Measurements from ENCODE around the gene TRAF3IP1.

Gene TRAF3IP1

DNA sequence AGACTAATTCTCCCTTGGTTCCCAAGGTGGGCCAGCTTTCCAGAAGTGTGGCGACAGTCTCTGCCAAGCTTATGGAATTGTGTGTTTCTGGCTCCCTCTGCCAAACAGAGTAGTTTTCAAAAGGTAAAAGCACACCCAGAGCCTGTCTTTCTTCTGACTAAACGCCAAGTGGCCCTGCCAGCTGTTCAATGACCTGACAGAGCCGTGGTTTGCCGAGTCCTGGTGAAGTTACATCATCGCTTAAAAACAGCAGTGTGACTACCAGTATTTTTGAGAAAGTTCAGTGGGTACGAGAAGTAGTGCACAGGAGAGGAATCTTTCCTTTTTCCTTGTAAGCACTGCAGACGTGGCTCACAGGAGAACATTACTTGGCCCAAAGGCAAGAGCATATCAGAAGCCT, 33.8 kb upstream of the TRAF3IP1 start:
- in situ Hi-C loops (cut with HindIII; ENCODE audit: low pct_ligation_motif_present, low pct_unique_long_range_greater_than_20kb, low sequenced_read_pairs) = no loop called here
- no peak for DNase-seq

DNA sequence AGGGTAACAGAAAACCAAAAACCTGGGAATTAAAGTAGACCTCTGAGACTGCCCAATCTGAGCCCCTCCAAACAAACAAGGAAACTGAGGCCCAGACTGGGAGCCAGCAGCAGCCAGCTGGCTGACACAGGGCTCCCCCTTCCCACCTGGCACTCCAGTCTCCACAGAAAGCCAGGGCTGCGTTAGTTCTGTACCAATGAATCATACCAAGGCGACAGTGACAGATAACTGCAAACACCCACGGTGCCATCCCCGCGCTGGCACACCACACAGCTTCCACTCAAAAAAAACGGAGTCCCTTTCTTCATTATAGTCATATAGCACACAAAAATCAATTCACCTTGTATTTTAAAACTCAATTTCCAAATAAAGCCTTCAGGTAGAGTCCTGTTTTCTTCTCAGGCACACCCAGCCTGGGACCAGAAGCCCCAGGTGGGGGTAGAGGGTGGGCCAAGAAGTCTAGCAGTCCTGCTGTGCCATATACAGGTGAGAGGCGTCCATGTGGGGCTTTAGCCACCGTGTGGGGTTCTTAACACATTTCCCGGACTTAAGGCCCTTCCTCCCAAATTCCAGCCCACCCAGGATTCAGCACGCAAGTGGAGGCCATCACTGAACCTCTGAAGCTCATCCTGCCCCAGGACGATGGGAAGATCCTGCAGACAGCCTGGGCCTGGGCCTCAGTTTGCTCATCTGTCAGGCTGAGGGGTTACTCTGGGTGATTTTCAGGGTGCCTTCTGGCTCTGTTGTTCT, 33.2 kb upstream of the TRAF3IP1 start:
- in situ Hi-C loops (cut with HindIII; ENCODE audit: low pct_ligation_motif_present, low pct_unique_long_range_greater_than_20kb, low sequenced_read_pairs) = no loop called here
- no peak for DNase-seq

DNA sequence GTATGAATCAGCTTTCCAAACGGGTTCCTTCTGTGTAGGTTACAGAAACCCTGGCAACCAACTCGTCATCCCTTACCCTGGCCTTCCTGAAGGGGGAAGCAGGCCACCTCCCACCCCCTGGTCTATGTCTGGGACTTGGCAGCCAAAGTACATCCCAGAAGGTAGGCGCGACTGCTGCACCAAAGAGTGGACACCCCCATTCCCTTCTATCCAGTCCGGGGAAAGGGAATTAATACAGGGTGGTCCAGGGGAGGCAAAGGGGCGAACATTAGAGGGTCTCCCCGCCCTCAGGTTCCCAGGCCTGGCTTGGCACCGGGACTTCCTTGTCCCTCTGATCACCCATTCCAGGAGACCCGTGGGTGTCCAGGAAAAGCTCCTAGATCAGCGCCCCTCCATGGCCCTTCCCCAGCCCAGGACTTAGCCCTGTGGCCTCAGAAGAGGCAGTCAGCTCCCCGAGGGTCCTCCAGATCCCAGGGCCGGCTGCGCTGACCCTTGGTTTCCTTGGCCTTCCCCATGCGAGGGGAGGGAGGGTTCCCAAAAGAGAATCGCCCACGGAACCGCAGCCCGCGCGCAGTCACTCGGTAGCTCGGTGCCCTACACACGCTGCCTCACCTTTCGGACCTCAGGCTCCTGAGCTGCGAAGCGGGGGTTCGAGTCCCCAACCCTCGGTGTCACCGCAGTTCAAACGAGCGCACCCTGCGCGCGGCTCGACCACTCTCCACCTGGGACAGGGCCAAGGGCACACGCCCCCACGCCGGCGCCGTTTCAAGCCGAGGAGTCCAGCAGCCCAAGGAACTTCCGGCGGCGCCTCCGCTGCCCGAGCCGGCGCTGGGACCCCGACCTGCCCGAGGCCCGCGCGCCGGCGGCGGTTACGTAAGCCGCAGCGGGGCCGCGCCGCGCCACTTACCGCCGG, 32.3 kb upstream of the TRAF3IP1 start, which contains the start of gene PER2:
TSS of gene PER2 (minus strand) at position 874 of the 913 bp plus-strand sequence. CDS start 10,674 bp downstream, outside the sequence.
- in situ Hi-C loops (cut with HindIII; ENCODE audit: low pct_ligation_motif_present, low pct_unique_long_range_greater_than_20kb, low sequenced_read_pairs) = no loop called here
- peak; percentile 53 for DNase-seq

DNA sequence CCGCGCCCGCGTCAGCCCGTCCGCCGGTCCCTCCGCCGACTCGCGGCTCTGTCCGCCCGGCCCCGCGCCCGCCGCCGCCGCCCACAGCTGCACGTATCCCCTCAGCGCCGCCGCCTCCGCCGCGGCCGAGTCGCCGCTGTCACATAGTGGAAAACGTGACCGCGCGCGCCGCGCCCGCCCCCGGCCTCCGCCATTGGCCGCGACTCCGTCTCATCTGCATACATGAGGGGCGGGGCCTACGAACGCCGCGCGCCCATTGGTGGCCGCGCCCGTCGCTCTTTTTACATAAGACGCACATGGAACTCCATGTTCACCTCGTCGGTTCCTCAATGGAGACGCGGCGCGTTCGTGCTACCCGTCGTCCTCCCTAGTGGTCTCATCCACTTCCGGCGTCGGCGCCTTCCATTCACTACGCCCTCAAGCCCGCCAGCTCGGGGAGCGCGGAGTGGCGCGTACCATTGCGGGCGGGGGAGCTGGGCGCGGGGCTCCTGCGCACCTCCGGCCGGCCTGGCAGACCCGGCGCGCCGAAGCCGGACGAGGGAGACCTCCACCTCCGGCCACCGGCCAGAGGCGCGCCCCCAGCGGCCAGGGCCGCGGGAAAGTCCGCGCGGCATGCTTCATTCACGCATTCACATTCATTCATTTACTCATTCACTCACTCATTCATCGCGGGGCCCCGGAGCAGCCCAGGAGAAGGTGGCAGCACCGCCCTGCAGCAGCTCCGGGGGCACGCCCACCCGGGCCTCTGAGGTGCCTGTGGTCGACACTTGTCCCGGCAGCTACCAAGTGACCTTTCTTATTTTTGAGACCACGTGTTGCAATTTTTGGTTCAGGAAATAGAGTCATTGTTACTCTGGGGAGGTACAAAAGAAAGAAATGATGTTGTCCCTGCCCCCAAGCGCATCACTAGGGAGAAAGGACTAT, 31.4 kb upstream of the TRAF3IP1 start:
- in situ Hi-C loops (cut with HindIII; ENCODE audit: low pct_ligation_motif_present, low pct_unique_long_range_greater_than_20kb, low sequenced_read_pairs) = no loop called here
- peak; percentile 98 for DNase-seq

DNA sequence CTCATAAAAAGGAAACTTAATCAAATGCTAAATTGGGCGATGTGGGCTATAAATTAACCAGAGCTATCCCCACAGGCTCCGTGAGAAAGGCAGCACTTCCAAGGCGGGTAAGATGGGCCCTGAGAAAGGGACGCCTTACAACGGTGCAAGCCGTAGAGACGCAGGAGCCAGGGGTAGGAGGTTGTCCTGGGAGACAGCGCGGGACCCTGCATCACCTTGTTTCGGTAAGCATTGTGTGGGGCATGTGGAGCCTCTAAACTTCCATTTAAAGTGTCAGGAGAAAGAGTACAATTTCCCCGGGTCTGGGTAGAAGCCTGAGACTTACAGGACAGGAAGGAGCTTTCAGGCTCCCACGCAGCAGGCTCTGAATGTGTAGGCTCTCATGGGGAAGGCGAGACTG, 30.7 kb upstream of the TRAF3IP1 start:
- in situ Hi-C loops (cut with HindIII; ENCODE audit: low pct_ligation_motif_present, low pct_unique_long_range_greater_than_20kb, low sequenced_read_pairs) = no loop called here
- DNase-seq = no peak

DNA sequence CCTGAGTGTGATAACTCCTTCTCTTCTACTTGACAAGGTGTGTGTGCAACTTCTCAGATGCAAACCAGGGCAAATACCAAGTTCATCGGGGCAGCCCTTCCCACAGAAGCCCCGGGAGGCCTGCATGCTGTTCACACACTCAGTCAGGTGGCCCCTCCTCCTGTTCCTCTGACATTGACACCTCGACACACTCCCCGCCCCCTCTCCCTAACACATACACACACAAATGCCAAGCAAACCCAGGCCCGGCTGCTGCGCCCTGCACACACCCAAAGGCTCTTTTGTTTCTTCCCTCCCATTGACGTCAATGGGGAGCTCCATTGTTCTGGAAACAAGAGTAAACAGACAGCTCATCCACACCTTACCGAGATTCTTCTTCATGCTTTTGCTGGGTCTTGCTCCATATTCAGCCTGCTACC, 30.2 kb upstream of the TRAF3IP1 start:
- no peak for DNase-seq
- in situ Hi-C loops (cut with HindIII; ENCODE audit: low pct_ligation_motif_present, low pct_unique_long_range_greater_than_20kb, low sequenced_read_pairs) = no loop called here

DNA sequence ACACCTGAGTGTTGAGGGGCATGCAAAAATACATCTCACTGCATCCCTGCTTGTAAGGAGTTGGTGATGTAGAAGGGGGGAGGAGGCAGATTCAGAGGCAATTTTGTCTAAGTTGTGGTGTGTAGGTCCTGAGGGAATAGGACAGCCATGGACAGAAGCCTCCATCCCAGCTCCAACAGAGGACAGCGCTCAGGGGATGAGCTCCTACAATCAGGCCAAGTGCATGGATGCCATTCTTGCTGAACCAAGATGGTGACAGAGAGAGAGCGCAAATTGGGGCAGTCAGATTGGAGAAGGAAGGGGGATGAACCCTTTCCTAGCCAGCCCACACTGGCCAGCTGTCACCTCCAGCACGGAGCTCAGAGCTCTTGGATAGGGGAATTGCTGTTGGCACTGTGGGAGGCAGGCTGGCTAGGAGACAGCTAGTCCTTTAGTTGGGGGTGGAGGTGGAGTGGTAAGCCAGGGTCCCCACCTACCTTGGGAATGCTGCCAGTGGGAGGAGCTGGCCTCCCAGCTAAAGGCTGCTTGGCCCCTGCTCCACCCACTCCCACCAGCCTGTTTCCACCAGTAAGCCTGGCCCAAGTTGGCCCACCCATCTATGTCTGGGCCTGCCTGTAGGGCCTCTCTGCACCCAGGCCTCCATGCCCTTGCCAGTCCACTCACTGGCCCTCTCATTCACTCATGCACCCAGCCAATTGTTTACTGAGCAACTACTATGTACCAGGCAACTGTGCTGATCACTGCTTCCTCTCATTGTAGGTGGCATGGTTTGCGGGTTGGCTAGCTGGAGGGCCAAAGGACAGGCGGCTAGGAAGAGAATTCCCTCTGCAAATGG, 29.4 kb upstream of the TRAF3IP1 start:
- in situ Hi-C loops (cut with HindIII; ENCODE audit: low pct_ligation_motif_present, low pct_unique_long_range_greater_than_20kb, low sequenced_read_pairs) = no loop called here
- no peak for DNase-seq

DNA sequence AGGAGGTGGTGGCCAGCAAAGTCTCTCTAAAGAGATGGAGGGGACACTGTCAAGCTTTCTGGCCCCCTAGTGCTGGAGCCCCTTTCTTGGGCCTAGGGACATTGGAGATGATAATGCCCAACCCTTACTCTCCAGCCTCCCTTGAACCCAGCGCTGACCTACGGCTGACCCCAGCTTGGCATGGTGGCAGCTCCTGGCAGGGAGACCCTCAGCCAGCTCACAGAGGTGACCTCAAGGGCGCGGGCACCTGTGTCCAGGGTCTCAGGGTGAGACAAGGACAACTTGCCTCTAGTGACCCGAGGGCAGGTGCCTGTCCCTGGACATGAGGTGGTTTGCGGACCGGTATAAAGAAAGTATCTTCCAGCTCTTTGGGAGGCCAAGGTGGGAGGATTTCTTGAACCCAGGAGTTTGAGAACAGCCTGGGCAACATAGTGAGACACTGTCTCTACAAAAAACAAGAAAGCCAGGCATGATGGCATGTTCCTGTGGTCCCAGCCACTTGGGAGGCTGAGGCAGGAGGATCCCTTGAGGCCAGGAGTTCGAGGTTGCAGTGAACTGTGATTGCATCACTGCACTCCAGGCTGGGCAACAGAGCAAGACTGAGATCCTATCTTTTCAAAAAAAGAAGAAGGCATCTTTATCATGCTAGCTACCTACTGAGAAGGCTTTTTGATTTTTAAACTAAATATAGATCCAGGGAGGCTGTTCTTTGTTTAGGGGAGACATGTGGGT, 28.6 kb upstream of the TRAF3IP1 start:
- DNase-seq = no peak
- in situ Hi-C loops (cut with HindIII; ENCODE audit: low pct_ligation_motif_present, low pct_unique_long_range_greater_than_20kb, low sequenced_read_pairs) = no loop called here

DNA sequence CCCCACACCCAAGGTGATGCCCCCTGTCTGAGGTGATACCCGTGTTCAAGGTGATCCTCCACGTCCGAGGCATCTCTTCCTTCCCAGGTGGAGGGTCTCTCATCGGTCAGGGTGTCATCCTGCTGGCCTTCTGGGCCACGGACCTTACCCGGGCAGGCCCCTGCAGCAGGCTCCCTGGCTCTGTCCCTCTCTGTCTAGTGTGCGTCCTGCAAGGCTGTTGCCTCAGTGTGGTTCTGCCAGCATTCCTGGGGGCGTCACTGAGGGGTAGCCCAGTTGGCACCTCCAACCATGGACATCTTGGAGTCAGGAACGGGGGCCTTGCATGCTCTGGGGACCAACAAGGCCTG, 26.3 kb upstream of the TRAF3IP1 start:
- no peak for DNase-seq
- in situ Hi-C loops (cut with HindIII; ENCODE audit: low pct_ligation_motif_present, low pct_unique_long_range_greater_than_20kb, low sequenced_read_pairs) = no loop called here

DNA sequence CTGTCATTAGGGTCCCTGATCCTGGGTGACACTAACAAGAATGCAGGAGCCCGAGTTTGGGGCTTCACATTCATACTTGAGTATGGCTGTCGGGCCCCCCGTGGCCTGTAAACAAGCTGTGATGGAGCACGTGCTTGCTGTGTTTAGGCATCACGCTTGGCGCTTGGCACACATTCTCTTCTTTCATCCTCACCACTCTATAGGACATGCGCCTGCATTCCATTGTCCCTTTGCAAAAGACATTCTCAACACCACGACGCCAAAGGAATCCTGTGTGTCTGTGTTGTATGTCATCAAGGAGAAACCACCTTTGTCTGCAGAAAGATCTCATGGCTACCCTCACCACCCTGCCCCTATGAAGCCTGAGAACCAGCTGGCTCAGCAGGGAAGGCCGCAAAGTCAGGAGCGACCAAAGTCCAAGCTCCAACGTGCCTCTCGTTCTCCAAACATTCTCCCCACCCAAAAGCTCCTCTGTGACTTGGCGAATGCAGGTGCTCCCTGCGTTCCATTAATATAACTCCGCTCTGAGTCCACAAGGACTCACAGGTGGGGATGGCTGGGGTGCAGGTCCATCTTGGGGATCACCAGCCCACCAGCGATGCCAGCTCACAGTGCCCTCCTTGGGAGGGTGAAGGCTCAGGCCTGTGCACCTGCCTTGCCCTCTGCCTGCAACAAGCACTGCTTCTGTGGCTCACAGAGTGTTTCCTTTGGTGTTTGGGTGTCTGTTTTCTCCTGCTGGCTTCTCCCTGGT, 25.8 kb upstream of the TRAF3IP1 start:
- in situ Hi-C loops (cut with HindIII; ENCODE audit: low pct_ligation_motif_present, low pct_unique_long_range_greater_than_20kb, low sequenced_read_pairs) = no loop called here
- DNase-seq = no peak

DNA sequence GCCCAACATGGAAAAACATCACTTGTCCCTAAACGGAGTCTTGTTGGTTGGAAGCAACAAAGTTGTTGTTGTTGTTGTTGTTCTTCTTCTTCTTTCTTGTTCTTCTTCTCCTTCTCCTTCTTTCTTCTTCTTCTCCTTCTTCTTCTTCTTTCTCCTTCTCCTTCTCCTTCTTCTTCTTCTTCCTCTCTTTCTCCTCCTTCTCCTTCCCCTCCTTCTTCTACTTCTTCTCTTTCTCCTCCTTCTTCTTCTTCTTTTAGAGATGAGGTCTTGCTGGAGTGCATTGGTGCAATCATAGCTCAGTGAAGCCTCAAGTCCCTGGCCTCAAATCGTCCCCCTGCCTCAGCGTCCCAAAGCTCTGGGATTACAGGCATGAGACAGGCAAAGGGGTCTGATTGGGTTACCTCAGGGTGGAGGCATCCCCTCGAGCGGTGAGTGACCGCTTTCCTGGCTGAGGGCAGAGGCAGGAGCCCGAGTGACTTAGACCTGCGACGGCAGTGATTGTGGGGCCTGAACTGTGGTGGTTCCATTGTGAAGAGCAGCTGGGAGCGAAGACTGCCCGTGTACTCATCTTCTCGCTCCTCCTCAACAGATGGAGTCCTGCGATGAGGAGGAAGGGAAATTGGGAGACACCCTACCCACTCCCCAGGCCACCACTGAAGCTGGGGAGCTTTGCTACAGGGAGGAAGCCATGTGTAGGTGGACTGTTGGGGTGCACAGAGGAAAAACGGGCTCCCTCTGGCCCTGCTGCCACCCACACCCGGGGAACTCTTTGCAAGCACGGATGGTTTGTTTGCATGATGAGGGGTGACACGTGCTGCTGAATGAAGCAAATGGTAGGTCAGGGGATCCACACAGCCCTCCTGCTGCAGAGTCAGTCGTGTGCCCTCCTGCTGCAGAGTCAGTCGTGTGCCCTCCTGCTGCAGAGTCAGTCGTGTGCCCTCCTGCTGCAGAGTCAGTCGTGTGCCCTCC, 24.9 kb upstream of the TRAF3IP1 start:
- in situ Hi-C loops (cut with HindIII; ENCODE audit: low pct_ligation_motif_present, low pct_unique_long_range_greater_than_20kb, low sequenced_read_pairs) = no loop called here
- no peak for DNase-seq

DNA sequence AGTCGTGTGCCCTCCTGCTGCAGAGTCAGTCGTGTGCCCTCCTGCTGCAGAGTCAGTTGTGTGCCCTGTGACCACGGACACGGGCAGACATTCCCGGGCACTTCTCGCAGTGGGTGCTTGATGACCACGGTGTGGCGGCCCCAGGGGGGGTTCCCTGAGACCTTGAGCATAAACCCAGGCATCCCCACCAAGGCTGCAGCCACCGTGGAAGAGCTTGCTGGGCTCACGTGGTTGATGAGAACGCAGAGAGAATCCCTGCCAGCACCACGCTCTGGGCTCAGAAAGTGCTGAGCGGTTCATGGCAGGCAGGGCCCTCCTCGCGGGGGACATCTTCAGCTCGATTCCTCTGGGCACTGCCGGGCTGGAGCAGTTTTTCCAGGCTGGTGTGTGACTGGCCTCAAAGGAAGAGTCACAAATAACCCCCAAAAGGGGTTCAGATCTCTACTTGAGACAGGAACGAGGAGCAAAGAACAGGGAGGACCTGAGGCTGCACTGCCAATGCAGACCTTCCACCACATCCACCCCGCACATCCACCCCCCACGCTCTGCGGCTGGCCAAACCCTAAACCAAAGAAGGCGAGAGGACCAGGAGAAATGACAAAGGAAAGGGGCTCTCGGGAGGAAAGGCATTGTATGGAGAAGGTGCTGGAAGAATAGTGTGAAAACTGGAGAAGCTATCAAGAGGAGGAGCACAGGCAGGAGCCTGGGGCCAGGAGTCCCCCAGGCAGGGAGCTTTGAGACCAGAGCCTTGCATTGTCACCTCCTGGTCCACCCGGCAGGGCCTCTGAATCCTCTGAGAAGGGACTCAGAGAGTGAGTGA, 23.5 kb upstream of the TRAF3IP1 start:
- DNase-seq = no peak
- in situ Hi-C loops (cut with HindIII; ENCODE audit: low pct_ligation_motif_present, low pct_unique_long_range_greater_than_20kb, low sequenced_read_pairs) = no loop called here

DNA sequence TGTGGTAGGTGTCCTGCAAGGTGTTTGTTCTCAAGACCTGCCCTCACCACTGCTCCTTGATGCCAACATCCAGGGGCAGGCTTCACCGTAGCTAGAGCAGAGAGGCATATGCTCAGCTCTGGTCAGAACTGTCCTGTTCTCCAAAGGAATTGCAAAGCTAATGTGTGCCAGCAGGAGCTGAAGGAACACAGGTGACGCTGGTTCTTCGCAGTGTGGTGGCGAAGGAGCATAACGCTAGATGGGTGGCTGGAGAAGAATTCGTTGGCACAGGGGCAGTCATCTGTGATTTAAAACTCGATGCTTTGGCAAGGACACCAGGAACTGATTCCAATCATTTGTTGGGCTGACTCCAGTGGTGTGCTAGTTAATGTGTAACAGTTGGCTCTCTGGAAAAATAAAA, 20.5 kb upstream of the TRAF3IP1 start:
- in situ Hi-C loops (cut with HindIII; ENCODE audit: low pct_ligation_motif_present, low pct_unique_long_range_greater_than_20kb, low sequenced_read_pairs) = no loop called here
- peak; percentile 45 for DNase-seq

DNA sequence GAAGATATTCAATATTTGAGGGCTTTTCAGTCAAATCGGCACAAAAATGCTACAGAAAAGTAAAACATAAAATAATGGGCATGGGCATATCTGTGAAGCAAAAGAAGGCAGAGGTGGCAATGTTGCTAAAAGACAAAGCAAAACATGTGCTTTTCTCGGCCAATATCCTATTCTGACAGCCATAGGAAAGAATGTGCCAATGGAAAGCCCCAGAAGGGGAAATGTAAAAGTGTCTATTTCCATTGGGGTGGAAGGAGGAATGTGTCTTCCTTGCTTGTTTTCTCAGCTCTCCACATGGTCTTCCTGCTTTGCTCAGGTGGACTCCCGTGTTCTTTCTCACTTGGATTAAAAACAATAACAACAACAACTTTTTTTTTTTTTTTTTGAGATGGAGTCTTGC, 18.2 kb upstream of the TRAF3IP1 start:
- DNase-seq = no peak
- in situ Hi-C loops (cut with HindIII; ENCODE audit: low pct_ligation_motif_present, low pct_unique_long_range_greater_than_20kb, low sequenced_read_pairs) = no loop called here

DNA sequence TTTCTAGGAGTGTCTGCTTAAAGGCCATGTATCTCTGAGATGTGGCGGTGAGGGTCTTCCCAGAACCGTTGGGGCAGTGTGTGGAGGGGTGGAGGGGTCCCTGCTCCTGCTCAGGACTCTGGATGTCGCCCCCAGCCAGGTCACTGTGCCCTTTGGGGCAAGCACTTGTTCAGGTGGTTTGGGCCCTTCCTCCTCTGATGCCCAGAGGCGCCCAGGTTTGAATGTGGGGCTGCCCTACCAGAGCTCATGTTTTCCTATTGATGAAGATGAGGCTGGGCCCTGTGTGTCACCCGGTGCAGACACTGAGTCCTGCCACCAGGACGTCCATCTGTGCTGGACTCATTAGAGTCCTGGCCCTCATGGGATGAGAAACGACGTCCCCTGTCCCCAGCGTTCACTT, 17.6 kb upstream of the TRAF3IP1 start:
- no peak for DNase-seq
- in situ Hi-C loops (cut with HindIII; ENCODE audit: low pct_ligation_motif_present, low pct_unique_long_range_greater_than_20kb, low sequenced_read_pairs) = no loop called here

Data from ACHN (cell line).